Liver (tissue), 9 donors: ENCODE data around the gene SPINK2. TPM values are rescaled to one million over a fixed set of nuclear protein-coding genes. Genes with fewer than 3 reads are reported as not detected.

Experiments
- DNase-seq: peaks from one replicate; pipeline ENCODE4 v3.0.0-alpha.2; 2017; ENCODE audit warnings: low spot score
- H3K27ac ChIP-seq, 2 donors: one replicate each; pipeline ENCODE4 v1.7.0; 2013; ENCODE audit warnings: inconsistent platforms in 2 of 2, low read length in 2 of 2, control low read depth in 1 of 2, low read depth in 1 of 2, mild to moderate bottlenecking in 1 of 2
- H3K27me3 ChIP-seq, 4 donors: one replicate each; pipeline versions ENCODE4 v1.6.1 to v1.7.0; 2013; ENCODE audit warnings: low read length in 3 of 4, inconsistent platforms in 1 of 4, mild to moderate bottlenecking in 1 of 4, moderate library complexity in 1 of 4; ENCODE audit not compliant: control insufficient read depth in 4 of 4, insufficient read depth in 4 of 4
- H3K36me3 ChIP-seq, 4 donors: one replicate each; pipeline versions ENCODE4 v1.6.1 to v1.7.0; 2013; ENCODE audit warnings: low read length in 3 of 4, mild to moderate bottlenecking in 3 of 4, low read depth in 1 of 4, moderate library complexity in 1 of 4; ENCODE audit not compliant: control insufficient read depth in 4 of 4, insufficient read depth in 3 of 4
- H3K4me1 ChIP-seq, 4 donors: one replicate each; pipeline versions ENCODE4 v1.6.1 to v1.7.0; 2013; ENCODE audit warnings: low read length in 3 of 4, mild to moderate bottlenecking in 3 of 4, moderate library complexity in 1 of 4; ENCODE audit not compliant: control insufficient read depth in 4 of 4, insufficient read depth in 4 of 4
- H3K4me3 ChIP-seq, 3 donors: one replicate each; pipeline versions ENCODE4 v1.6.1 to v1.7.0; 2013; ENCODE audit warnings: low read length in 3 of 3, control low read depth in 1 of 3, low read depth in 1 of 3, mild to moderate bottlenecking in 1 of 3
- H3K9ac ChIP-seq, 2 donors: one replicate each; pipeline ENCODE4 v1.7.0; 2013; ENCODE audit warnings: low read length in 2 of 2, mild to moderate bottlenecking in 2 of 2, moderate library complexity in 2 of 2, control low read depth in 1 of 2, low read depth in 1 of 2
- H3K9me3 ChIP-seq, 4 donors: one replicate each; pipeline versions ENCODE4 v1.6.1 to v1.7.0; 2013; ENCODE audit warnings: low read length in 3 of 4; ENCODE audit not compliant: control insufficient read depth in 4 of 4
- EGR1 ChIP-seq, 2 donors: IDR thresholded peaks; 2 replicates each; pipeline ENCODE4 v1.6.1; 2016 to 2018; ENCODE audit warnings: antibody characterized with exemption in 2 of 2, low read depth in 2 of 2
- FOXA1 ChIP-seq: IDR thresholded peaks from 2 replicates; pipeline ENCODE4 v1.6.1; 2016; ENCODE audit warnings: antibody characterized with exemption
- GABPA ChIP-seq, 2 donors: IDR thresholded peaks in 1 of 2; conservative IDR thresholded peaks in 1 of 2; 2 replicates each; pipeline ENCODE4 v1.6.1; 2016; ENCODE audit warnings: antibody characterized with exemption in 2 of 2, mild to moderate bottlenecking in 1 of 2, moderate library complexity in 1 of 2
- HNF4A ChIP-seq, 2 donors: conservative IDR thresholded peaks; 2 replicates each; pipeline ENCODE4 v1.6.1; 2016; ENCODE audit warnings: antibody characterized with exemption in 2 of 2, mild to moderate bottlenecking in 2 of 2
- HNF4G ChIP-seq: IDR thresholded peaks from 2 replicates; pipeline ENCODE4 v1.6.1; 2016; ENCODE audit warnings: antibody characterized with exemption
- JUND ChIP-seq, 2 donors: IDR thresholded peaks; 2 replicates each; pipeline ENCODE4 v1.6.1; 2016; ENCODE audit warnings: antibody characterized with exemption in 2 of 2
- MAX ChIP-seq: IDR thresholded peaks from 2 replicates; pipeline ENCODE4 v1.6.1; 2016; ENCODE audit warnings: antibody characterized with exemption
- NR2F2 ChIP-seq: IDR thresholded peaks from 2 replicates; pipeline ENCODE4 v1.6.1; 2016; ENCODE audit warnings: antibody characterized with exemption
- RAD21 ChIP-seq, 2 donors: IDR thresholded peaks; 2 replicates each; pipeline ENCODE4 v1.6.1; 2016; ENCODE audit warnings: antibody characterized with exemption in 2 of 2, mild to moderate bottlenecking in 2 of 2
- RXRA ChIP-seq, 2 donors: IDR thresholded peaks; 2 replicates each; pipeline ENCODE4 v1.6.1; 2017 to 2018; ENCODE audit warnings: antibody characterized with exemption in 2 of 2, mild to moderate bottlenecking in 1 of 2
- YY1 ChIP-seq: IDR thresholded peaks from 2 replicates; pipeline ENCODE4 v1.6.1; 2016; ENCODE audit warnings: antibody characterized with exemption, mild to moderate bottlenecking
- WGBS: extraction: QIAGEN DNeasy Blood & Tissue Kit; methylation state at CpG from one replicate; pipeline ENCODE4 v1.1.7; 2013; 5-methylcytosine and 5-hydroxymethylcytosine counted together
- polyA plus RNA-seq, 2 donors: library from polyadenylated mRNA; stranded (reverse) in 1 of 2; unstranded in 1 of 2; fragments of 200-250 nt in 1 of 2; fragments of >200 nt in 1 of 2; fragmentation: Nextera tagmentation in 1 of 2; extraction: Ambion mirVana in 1 of 2; gene quantifications; one replicate each; pipeline versions ENCODE4 v1.2.1 to v1.2.3, GENCODE V29; 2013 to 2015
- total RNA-seq, 2 donors: library from RNA; depleted of rRNA; stranded (reverse); fragments of >200 nt; gene quantifications; one replicate each; pipeline ENCODE4 v1.2.3, GENCODE V29; 2014
- TF ChIP-seq, protein P1 (sequence below): IDR thresholded peaks from 2 replicates; pipeline ENCODE4 v1.6.1; 2016; ENCODE audit warnings: antibody characterized with exemption, mild to moderate bottlenecking
- TF ChIP-seq, protein P2 (sequence below): IDR thresholded peaks from 2 replicates; pipeline ENCODE4 v1.6.1; 2016; ENCODE audit warnings: antibody characterized with exemption
- TF ChIP-seq, protein P3 (sequence below): IDR thresholded peaks from 2 replicates; pipeline ENCODE4 v1.6.1; 2016; ENCODE audit warnings: antibody characterized with exemption
- TF ChIP-seq, protein P4 (sequence below): fragments of 150-350 bp; IDR thresholded peaks from 2 replicates; pipeline ENCODE4 v1.5.1; 2017; ENCODE audit warnings: improper control_type of control experiment, low read depth, low read length; ENCODE audit not compliant: missing input control
- donor health status: healthy.
- donor health status: healthy.
- donor health status: healthy.
- donor health status: healthy.
- donor health status: healthy.

Gene SPINK2
- total and polyA plus RNA-seq, 4 donors, result 0.79 TPM; not detected in 3

GRCh38 chr4:56828784-56829535, 7.5 kb upstream of the SPINK2 start:
- Histone ChIP-seq H3K9me3 (no peaks in the 10 kb centered on the region), H3K27ac (no peak overlapping the region), H3K4me3 (no peak overlapping the region), H3K4me1 (no peaks in the 10 kb centered on the region), H3K27me3 (no peaks in the 10 kb centered on the region), H3K36me3 (no peaks in the 10 kb centered on the region), H3K9ac (no peak overlapping the region)
- TF ChIP-seq GABPA (IDR thresholded peaks at IDR 0.05 in 1 of 2, conservative IDR thresholded peaks at IDR 0.05 in 1 of 2) (no peak), HNF4G (no peak)
- WGBS, result 91% methylated on average over 1 of the region's 1 CpG
- no peak for DNase-seq

GRCh38 chr4:56823933-56824600, 2.6 kb upstream of the SPINK2 start:
- H3K9me3 ChIP-seq, result no peaks in the 10 kb centered on the region
- H3K36me3 ChIP-seq, result no peaks in the 10 kb centered on the region
- no peak for TF ChIP-seq HNF4G
- TF ChIP-seq HNF4A (conservative IDR thresholded peaks at IDR 0.05), result no peak
- TF ChIP-seq, protein P1, sequence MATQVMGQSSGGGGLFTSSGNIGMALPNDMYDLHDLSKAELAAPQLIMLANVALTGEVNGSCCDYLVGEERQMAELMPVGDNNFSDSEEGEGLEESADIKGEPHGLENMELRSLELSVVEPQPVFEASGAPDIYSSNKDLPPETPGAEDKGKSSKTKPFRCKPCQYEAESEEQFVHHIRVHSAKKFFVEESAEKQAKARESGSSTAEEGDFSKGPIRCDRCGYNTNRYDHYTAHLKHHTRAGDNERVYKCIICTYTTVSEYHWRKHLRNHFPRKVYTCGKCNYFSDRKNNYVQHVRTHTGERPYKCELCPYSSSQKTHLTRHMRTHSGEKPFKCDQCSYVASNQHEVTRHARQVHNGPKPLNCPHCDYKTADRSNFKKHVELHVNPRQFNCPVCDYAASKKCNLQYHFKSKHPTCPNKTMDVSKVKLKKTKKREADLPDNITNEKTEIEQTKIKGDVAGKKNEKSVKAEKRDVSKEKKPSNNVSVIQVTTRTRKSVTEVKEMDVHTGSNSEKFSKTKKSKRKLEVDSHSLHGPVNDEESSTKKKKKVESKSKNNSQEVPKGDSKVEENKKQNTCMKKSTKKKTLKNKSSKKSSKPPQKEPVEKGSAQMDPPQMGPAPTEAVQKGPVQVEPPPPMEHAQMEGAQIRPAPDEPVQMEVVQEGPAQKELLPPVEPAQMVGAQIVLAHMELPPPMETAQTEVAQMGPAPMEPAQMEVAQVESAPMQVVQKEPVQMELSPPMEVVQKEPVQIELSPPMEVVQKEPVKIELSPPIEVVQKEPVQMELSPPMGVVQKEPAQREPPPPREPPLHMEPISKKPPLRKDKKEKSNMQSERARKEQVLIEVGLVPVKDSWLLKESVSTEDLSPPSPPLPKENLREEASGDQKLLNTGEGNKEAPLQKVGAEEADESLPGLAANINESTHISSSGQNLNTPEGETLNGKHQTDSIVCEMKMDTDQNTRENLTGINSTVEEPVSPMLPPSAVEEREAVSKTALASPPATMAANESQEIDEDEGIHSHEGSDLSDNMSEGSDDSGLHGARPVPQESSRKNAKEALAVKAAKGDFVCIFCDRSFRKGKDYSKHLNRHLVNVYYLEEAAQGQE, result no peak
- TF ChIP-seq, protein P2, sequence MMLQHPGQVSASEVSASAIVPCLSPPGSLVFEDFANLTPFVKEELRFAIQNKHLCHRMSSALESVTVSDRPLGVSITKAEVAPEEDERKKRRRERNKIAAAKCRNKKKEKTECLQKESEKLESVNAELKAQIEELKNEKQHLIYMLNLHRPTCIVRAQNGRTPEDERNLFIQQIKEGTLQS, result no peak
- no peak for TF ChIP-seq JUND (IDR thresholded peaks at IDR 0.05)
- TF ChIP-seq, protein P3, sequence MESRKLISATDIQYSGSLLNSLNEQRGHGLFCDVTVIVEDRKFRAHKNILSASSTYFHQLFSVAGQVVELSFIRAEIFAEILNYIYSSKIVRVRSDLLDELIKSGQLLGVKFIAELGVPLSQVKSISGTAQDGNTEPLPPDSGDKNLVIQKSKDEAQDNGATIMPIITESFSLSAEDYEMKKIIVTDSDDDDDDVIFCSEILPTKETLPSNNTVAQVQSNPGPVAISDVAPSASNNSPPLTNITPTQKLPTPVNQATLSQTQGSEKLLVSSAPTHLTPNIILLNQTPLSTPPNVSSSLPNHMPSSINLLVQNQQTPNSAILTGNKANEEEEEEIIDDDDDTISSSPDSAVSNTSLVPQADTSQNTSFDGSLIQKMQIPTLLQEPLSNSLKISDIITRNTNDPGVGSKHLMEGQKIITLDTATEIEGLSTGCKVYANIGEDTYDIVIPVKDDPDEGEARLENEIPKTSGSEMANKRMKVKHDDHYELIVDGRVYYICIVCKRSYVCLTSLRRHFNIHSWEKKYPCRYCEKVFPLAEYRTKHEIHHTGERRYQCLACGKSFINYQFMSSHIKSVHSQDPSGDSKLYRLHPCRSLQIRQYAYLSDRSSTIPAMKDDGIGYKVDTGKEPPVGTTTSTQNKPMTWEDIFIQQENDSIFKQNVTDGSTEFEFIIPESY, result no peak
- no peak for TF ChIP-seq RAD21 (IDR thresholded peaks at IDR 0.05)
- TF ChIP-seq RXRA (IDR thresholded peaks at IDR 0.05), result no peak
- TF ChIP-seq, protein P4, sequence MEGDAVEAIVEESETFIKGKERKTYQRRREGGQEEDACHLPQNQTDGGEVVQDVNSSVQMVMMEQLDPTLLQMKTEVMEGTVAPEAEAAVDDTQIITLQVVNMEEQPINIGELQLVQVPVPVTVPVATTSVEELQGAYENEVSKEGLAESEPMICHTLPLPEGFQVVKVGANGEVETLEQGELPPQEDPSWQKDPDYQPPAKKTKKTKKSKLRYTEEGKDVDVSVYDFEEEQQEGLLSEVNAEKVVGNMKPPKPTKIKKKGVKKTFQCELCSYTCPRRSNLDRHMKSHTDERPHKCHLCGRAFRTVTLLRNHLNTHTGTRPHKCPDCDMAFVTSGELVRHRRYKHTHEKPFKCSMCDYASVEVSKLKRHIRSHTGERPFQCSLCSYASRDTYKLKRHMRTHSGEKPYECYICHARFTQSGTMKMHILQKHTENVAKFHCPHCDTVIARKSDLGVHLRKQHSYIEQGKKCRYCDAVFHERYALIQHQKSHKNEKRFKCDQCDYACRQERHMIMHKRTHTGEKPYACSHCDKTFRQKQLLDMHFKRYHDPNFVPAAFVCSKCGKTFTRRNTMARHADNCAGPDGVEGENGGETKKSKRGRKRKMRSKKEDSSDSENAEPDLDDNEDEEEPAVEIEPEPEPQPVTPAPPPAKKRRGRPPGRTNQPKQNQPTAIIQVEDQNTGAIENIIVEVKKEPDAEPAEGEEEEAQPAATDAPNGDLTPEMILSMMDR, result no peak
- no peak for TF ChIP-seq FOXA1
- TF ChIP-seq MAX, result no peak
- TF ChIP-seq YY1, result no peak
- TF ChIP-seq EGR1 (IDR thresholded peaks at IDR 0.05; ENCODE audit: low read depth in 2 of 2), result no peak
- no peak for TF ChIP-seq NR2F2
- H3K27me3 ChIP-seq, result peaks cover 0 to 3% (median 0%) of the 10 kb centered on the region in 4 donors
- no peak overlapping the region for H3K4me3 ChIP-seq
- H3K27ac ChIP-seq, result no peak overlapping the region
- H3K4me1 ChIP-seq, result peaks cover 0 to 4% (median 1%) of the 10 kb centered on the region in 4 donors
- WGBS, result 88% methylated on average over 2 of the region's 2 CpGs
- DNase-seq, result no peak
- H3K9ac ChIP-seq, result no peak overlapping the region
